Activated CD8-positive, alpha-beta memory T cell treated with anti-CD3 and anti-CD28 coated beads for 24 hours (primary cell): ENCODE results near the gene MARK1.

Experiments
- DNase-seq: peaks from one replicate; pipeline ENCODE4 v3.0.0-alpha.2; 2020

MARK1 gene

GRCh38 chr1:220527908-220528678, at the start of gene MARK1:
MARK1 (plus strand) TSS chr1:220528136; CDS start chr1:220528823, 687 bp downstream.
- peak; percentile 62 for DNase-seq

- no peak for DNase-seq
These were observed 44.2 kb upstream of the MARK1 start for GRCh38 chr1:220483700-220484099.

- DNase-seq, result no peak
These were observed 43.8 kb upstream of the MARK1 start for GRCh38 chr1:220484135-220484534.

- no peak for DNase-seq
These were observed 42.8 kb upstream of the MARK1 start for GRCh38 chr1:220485131-220485530.

- no peak for DNase-seq
These were observed 42.1 kb upstream of the MARK1 start for GRCh38 chr1:220485791-220486190.

- no peak for DNase-seq
These were observed 40.6 kb upstream of the MARK1 start for GRCh38 chr1:220487297-220487820.

- DNase-seq, result no peak
These were observed 36.0 kb upstream of the MARK1 start for GRCh38 chr1:220491891-220492290.

GRCh38 chr1:220497220-220497947, 30.6 kb upstream of the MARK1 start:
- no peak for DNase-seq

GRCh38 chr1:220498188-220498587, 29.7 kb upstream of the MARK1 start:
- no peak for DNase-seq

- DNase-seq, result no peak
These were observed 27.6 kb upstream of the MARK1 start for GRCh38 chr1:220500372-220500771.

GRCh38 chr1:220504329-220504728, 23.6 kb upstream of the MARK1 start:
- no peak for DNase-seq

GRCh38 chr1:220507085-220507484, 20.9 kb upstream of the MARK1 start:
- no peak for DNase-seq

GRCh38 chr1:220511179-220511578, 16.8 kb upstream of the MARK1 start:
- no peak for DNase-seq

GRCh38 chr1:220511785-220512184, 16.2 kb upstream of the MARK1 start:
- no peak for DNase-seq

- DNase-seq, result no peak
These were observed 14.1 kb upstream of the MARK1 start for GRCh38 chr1:220513834-220514233.

- DNase-seq, result no peak
These were observed 13.7 kb upstream of the MARK1 start for GRCh38 chr1:220514256-220514655.

GRCh38 chr1:220516014-220516721, 11.8 kb upstream of the MARK1 start:
- no peak for DNase-seq

- DNase-seq, result no peak
These were observed 11.3 kb upstream of the MARK1 start for GRCh38 chr1:220516722-220517042.

GRCh38 chr1:220521778-220522177, 6.2 kb upstream of the MARK1 start:
- DNase-seq, result no peak

GRCh38 chr1:220526294-220526693, 1.6 kb upstream of the MARK1 start:
- no peak for DNase-seq

- DNase-seq, result no peak
These were observed 543 bp upstream of the MARK1 start for GRCh38 chr1:220527279-220527907.

- DNase-seq, result peak; percentile 57
These were observed 954 bp downstream of the MARK1 start for GRCh38 chr1:220528679-220529501.
